ENCODE measurements around the gene NEMP1. TPM values are rescaled to one million over a fixed set of nuclear protein-coding genes. Genes with fewer than 3 reads are reported as not detected.

Gene NEMP1
- total RNA-seq, 1 donor from 2014 or later = 19.7 TPM

GRCh38 chr12:57008178-57008577, 70.4 kb downstream of the NEMP1 start:
- Mint-ChIP-seq H3K9me3 (no peaks in the 10 kb centered on the region), H3K27me3 (ENCODE audit: low read depth) (peaks cover 9% of the 10 kb centered on the region), H3K4me1 (peaks cover 25% of the 10 kb centered on the region), H3K36me3 (peaks cover 5% of the 10 kb centered on the region), H3K27ac (peak overlapping the region; percentile 73), H3K4me3 (peak overlapping the region; percentile 50)
- peak; percentile 57 for TF ChIP-seq CTCF (IDR thresholded peaks at IDR 0.05; ENCODE audit: unreplicated experiment)
- DNase-seq (ENCODE audit: low spot score in 2 of 2, unreplicated experiment in 2 of 2) = no peak

GRCh38 chr12:57006809-57007475, 71.6 kb downstream of the NEMP1 start:
- H3K9me3 Mint-ChIP-seq = no peaks in the 10 kb centered on the region
- H3K36me3 Mint-ChIP-seq = peaks cover 13% of the 10 kb centered on the region
- H3K4me1 Mint-ChIP-seq = peaks cover 25% of the 10 kb centered on the region
- H3K27ac Mint-ChIP-seq = peak overlapping the region; percentile 85
- no peak for DNase-seq (ENCODE audit: low spot score in 2 of 2, unreplicated experiment in 2 of 2)
- no peak for TF ChIP-seq CTCF (IDR thresholded peaks at IDR 0.05; ENCODE audit: unreplicated experiment)
- peaks cover 2% of the 10 kb centered on the region for H3K27me3 Mint-ChIP-seq (ENCODE audit: low read depth)
- peak overlapping the region; percentile 79 for H3K4me3 Mint-ChIP-seq

GRCh38 chr12:57005980-57006808, 72.4 kb downstream of the NEMP1 start, which contains the start of gene ZBTB39:
ZBTB39 (minus strand) TSS chr12:57006546; CDS start chr12:57004917, 1,629 bp downstream.
- Mint-ChIP-seq H3K9me3 (no peaks in the 10 kb centered on the region), H3K27me3 (ENCODE audit: low read depth) (no peaks in the 10 kb centered on the region), H3K4me1 (peaks cover 25% of the 10 kb centered on the region), H3K27ac (peak within 1 kb of the TSS; percentile 90), H3K4me3 (peak within 1 kb of the TSS; percentile 85), H3K36me3 (peaks cover 13% of the 10 kb centered on the region)
- DNase-seq (ENCODE audit: low spot score in 2 of 2, unreplicated experiment in 2 of 2) = peak; percentile 66 to 75
- TF ChIP-seq CTCF (IDR thresholded peaks at IDR 0.05; ENCODE audit: unreplicated experiment) = no peak

Other genes with a start within 250 kb of the NEMP1 start
- 0.20 to 0.40 TPM (median 0.29 TPM) in 3 replicates for gene SDR9C7, start 144.4 kb downstream of the NEMP1 start, total RNA-seq
- 1.00 to 1.3 TPM (median 1.1 TPM) in 3 replicates for gene RDH16, start 121.2 kb downstream of the NEMP1 start, total RNA-seq
- 19.1 to 19.6 TPM (median 19.2 TPM) in 3 replicates for gene ZBTB39, start 72.2 kb downstream of the NEMP1 start, total RNA-seq
- 0.31 to 0.47 TPM in 2 of 3 replicates, not detected in the other for gene TAC3, start 62.3 kb downstream of the NEMP1 start, total RNA-seq
- 0.22 to 0.59 TPM (median 0.27 TPM) in 3 replicates for gene MYO1A, start 28.7 kb downstream of the NEMP1 start, total RNA-seq
- gene NAB2, start 10.3 kb upstream of the NEMP1 start, total RNA-seq = 52.7 to 53.7 TPM (median 52.9 TPM) in 3 replicates
- 151 to 167 TPM (median 160 TPM) in 3 replicates for gene STAT6, start 32.6 kb upstream of the NEMP1 start, total RNA-seq
- gene LRP1, start 49.7 kb upstream of the NEMP1 start, total RNA-seq = 229 to 253 TPM (median 243 TPM) in 3 replicates
- gene LRP1-AS, start 68.8 kb upstream of the NEMP1 start, total RNA-seq = not detected in 3 replicates
- 3.3 to 3.8 TPM (median 3.6 TPM) in 3 replicates for gene NXPH4, start 138.0 kb upstream of the NEMP1 start, total RNA-seq
- gene SHMT2, start 150.9 kb upstream of the NEMP1 start, total RNA-seq = 78.7 to 83.7 TPM (median 78.8 TPM) in 3 replicates
- gene STAC3, start 172.4 kb upstream of the NEMP1 start, total RNA-seq = 9.8 to 11.3 TPM (median 10.6 TPM) in 3 replicates

Data from mesothelial cell of epicardium (in vitro differentiated cells).